GM12892 (cell line): ENCODE data around the gene WDR31.

Experiments
- DNase-seq: peaks from one replicate; pipeline ENCODE4 v3.0.0; 2011; ENCODE audit not compliant: insufficient read length
- FAIRE-seq: peaks from 2 replicates; lab custom pipeline; 2011; peaks lifted over from hg19 to GRCh38; lab: Jason Lieb, UNC
- POLR2A ChIP-seq: IDR thresholded peaks from 2 replicates; pipeline ENCODE4 v1.6.1; 2011; ENCODE audit warnings: low read depth, low read length, control low read depth
- POLR2AphosphoS5 ChIP-seq: IDR thresholded peaks from 2 replicates; pipeline ENCODE4 v1.6.1; 2011; ENCODE audit warnings: low read depth, low read length, control low read depth
- TAF1 ChIP-seq: IDR thresholded peaks from 2 replicates; pipeline ENCODE4 v1.6.1; 2011; ENCODE audit warnings: low read depth, mild to moderate bottlenecking, control low read depth, low read length, borderline replicate concordance

The WDR31 gene

DNA sequence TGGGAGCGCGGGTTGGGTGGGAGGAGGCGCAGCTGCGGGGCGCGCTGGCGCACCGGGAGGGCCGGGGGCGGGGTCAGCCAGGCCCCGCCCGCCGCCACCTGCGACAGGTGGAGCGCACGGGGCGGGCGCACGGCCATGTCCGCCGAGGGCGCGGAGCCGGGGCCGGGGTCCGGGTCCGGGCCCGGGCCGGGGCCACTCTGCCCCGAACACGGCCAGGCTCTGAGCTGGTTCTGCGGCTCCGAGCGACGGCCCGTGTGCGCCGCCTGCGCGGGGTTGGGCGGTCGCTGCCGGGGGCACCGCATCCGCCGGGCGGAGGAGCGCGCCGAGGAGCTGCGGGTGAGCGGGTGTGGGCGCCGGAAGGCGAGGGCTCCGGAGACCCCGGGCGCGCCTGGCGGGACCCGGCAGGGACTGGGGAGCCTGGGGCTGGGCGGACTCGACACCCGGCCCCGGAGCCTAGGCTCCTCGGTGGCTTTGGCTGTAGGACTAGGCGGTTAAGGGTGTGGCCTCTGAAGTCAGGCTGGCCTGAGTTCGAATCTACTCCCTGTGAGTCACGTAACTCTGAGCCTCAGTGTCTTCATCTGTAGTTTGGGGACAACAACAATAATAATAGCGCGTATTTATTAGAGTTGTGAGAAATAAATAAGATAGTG lies 9.5 kb upstream of the WDR31 start, which contains the start of gene BSPRY:
TSS of gene BSPRY (plus strand) at position 97 of the 650 bp plus-strand sequence. CDS start at position 136, 39 bp downstream.
- no peak for TF ChIP-seq POLR2A
- no peak for TF ChIP-seq POLR2AphosphoS5
- TF ChIP-seq TAF1, result no peak
- no peak for FAIRE-seq

DNA sequence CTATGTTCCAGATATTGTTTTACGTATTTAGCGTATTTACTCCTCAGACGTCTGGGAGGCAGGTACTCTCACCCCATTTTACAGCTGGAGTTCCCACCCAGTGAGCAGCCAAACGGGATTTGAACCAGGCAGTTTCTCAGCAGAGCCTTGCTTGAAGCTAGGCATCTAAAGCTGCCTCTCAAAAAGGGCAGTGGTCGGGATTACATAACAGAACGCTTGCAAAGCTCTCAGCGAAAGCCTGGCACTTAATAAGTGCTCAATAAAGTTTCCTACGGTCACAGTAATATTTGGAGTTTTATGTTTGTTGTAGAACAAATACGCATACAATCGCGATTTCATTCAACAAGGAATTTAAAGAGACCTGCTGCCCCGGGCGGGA lies 9.0 kb upstream of the WDR31 start:
- DNase-seq, result no peak
- TF ChIP-seq POLR2A, result no peak
- TF ChIP-seq POLR2AphosphoS5, result no peak
- no peak for TF ChIP-seq TAF1
- no peak for FAIRE-seq

More for the DNA sequence above, 9.5 kb upstream of the WDR31 start, which contains the start of gene BSPRY:
- DNase-seq, result peak; percentile 46

DNA sequence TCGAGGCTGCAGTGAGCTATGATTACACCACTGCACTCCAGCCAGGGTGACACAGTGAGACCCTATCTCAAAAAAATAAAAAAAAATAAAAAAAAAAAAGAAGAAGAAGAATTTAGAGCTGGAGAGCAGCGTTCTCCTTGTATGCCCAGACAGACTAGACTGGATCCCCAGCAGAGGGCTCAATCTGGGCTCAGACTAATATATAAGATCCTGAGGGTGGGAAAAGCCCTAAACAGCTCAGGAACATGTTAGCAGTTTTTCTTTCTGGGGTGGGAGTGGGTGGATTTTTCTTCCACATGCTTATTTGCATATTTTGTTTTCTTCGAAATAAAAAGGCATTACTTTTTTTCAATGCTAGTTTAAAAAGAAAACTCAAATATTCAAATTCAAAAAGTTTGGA lies 8.4 kb upstream of the WDR31 start:
- FAIRE-seq (no peak), DNase-seq (no peak)
- TF ChIP-seq TAF1 (no peak), POLR2A (no peak), POLR2AphosphoS5 (no peak)

DNA sequence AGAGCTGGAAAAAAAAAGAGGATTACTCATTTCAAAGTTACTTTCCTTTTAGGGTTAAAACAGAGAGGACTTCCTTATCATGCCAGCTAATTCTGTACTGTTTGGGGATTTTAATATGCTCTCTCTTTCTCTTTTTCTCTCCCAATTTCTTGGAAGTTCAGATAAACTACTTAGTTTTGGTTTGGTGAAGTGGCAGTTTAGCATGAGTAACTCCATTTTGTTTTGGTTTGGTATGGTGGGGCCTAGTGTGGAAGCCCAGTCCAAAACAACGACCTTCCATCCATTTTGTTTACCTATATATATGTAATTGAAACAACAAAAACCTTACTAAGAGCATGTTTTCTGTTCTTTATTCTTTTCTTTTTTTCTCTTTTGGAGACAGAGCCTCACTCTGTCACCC lies 5.6 kb upstream of the WDR31 start:
- TF ChIP-seq POLR2A (no peak), TAF1 (no peak), POLR2AphosphoS5 (no peak)
- DNase-seq (no peak), FAIRE-seq (no peak)

DNA sequence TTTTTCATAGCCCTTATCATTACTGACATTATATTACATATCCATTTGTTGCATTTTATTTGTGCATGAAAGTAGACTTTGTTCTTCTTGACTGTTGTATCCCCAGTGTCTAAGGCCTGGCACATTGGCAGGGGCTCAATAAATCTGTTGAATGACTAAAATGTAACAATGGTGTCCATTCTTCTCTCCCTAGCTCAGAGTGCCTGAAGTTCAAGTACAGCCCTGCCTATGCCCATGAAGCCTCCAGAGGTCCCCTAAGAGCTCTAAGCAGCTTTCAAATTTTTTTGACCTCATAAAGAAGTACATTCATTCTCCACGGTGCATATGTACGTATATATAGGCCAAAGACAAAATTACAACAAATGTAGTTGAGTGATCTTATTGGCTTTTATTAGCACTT lies 5.1 kb upstream of the WDR31 start:
- FAIRE-seq (no peak), DNase-seq (no peak)

DNA sequence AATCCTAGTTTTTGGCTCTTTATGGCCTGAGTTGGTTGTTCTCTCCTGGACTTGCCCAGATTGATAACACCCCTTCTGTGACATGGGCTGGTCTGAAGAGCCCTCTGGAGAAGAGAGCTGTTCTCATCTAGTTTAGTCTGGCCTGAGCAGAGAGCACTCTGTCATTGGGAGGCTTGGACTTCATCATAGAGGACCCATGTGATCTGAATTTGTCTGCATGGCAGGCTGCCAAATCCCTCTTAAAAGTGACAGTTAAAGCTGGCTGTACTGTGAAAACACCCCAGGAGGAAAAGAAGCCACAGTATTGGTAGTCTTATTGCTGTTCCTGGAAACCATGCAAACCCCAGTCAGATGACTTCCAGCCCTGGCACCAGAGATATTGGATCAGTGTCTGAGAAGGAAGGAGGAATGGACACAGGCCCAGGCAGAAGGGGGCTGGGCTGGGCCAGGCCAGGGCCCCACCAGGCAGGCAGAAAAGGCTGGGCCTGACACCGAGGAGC lies 3.7 kb upstream of the WDR31 start:
- no peak for DNase-seq
- FAIRE-seq, result no peak
- TF ChIP-seq POLR2A (no peak), TAF1 (no peak), POLR2AphosphoS5 (no peak)

More for the DNA sequence above, 5.1 kb upstream of the WDR31 start:
- no peak for TF ChIP-seq POLR2AphosphoS5
- TF ChIP-seq POLR2A, result no peak
- TF ChIP-seq TAF1, result no peak

DNA sequence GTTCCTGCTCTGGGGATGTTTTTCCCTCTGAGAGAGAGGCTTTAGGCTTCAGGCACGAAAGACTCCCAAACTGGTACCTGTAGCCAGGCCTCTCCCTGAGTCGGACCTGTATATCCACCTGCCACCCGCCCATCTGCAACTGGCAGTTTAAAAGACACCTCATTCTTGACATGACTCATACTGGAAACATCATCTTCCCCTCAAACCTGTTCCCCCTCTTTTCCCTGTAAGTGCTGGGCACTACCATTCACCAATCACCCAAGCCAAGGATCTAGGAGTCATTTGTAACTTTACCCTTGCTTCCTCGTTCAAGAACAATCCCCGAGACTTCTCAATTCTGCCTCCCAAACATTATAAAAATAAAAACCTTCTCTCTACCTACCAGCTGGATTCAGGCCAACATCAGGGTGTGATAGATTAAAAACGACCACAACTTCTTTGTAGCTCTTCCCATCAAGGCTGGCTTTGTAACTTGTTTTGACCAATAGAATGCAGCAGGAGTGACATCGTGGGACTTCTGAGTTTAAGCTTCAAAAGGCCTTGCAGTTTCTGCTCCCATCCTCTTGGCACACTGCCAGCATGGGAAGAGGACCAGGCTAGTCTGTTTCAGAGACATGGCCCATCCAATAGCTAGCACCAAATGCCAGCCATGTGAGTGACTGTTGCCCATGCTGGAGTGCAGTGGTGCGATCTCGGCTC lies 1.8 kb upstream of the WDR31 start:
- no peak for DNase-seq
- no peak for FAIRE-seq
- TF ChIP-seq POLR2A (no peak), POLR2AphosphoS5 (no peak), TAF1 (no peak)

DNA sequence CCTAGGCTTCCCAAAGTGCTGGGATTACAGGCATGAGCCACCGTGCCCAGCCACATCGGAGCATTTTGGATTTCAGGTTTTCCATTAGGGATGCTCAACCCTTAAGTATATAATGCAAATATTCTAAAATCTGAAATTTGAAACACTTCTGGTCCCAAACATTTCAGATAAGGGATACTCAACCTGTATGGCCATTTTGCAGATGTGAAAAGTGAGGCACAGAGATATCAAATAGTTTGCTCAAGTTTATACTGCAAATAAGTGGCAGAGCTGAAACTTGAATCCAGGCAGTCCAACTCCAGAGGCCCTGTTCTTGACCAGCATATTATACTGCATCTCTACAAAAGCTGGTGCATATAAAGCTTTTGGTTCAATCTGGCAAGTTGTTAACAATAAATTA lies 2.4 kb downstream of the WDR31 start:
- TF ChIP-seq TAF1, result no peak
- TF ChIP-seq POLR2A, result no peak
- TF ChIP-seq POLR2AphosphoS5, result no peak
- no peak for DNase-seq
- no peak for FAIRE-seq

DNA sequence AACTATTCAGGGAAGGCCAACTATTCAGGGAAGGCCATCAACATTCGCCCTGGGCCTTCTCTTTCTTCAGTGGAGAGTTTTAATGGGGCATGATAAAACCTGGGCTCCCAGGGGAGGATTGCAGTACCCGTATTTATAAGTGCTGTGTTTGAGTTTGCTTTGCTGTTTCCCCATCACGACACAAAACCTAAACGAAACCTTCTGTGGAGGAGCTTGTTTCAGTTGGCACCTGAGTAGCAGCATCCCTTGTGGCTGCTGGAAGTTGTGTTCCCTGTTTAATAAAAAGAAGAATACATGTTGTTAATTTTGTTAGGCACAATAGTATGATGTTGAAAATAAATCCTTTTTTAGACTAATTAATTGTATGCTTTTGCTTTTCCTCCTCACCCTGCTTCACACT lies 8.3 kb downstream of the WDR31 start:
- DNase-seq (no peak), FAIRE-seq (no peak)
- TF ChIP-seq POLR2AphosphoS5, result no peak
- TF ChIP-seq TAF1, result no peak
- no peak for TF ChIP-seq POLR2A

DNA sequence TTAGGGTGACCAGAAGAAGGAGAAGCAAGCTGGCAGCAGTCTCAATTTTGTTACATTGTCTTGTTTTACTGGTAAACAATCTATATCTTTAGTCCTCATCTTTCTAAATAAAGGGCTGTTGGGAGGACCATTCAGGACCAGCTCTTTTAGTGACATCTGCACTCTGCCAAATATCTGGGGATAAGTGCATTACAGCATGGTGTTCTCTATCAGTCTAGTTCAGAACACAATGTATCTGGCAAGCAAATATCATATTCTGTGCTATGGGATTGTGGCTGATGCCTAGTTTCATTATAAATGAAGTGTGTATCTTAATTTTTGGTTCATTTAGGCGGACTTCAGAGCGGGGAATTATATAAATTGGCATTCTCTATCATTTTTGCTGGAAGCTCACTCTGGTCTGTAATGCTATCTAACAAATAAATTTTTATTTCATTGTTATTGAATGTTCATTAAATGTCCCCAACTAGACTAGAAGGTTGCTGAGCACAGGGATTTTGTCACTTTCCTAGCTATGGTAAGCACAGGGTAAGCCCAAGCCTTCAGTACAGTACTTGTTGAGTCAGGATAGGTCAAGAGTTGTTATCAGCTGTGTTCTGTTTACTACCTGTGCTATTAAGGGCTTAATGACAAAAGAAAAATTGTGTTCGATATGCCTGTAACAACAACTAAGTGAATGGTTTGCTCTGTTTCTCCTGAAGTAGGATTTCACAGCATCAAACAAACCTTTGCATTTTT lies 11.9 kb downstream of the WDR31 start:
- DNase-seq (no peak), FAIRE-seq (no peak)
- TF ChIP-seq TAF1 (no peak), POLR2AphosphoS5 (no peak), POLR2A (no peak)

DNA sequence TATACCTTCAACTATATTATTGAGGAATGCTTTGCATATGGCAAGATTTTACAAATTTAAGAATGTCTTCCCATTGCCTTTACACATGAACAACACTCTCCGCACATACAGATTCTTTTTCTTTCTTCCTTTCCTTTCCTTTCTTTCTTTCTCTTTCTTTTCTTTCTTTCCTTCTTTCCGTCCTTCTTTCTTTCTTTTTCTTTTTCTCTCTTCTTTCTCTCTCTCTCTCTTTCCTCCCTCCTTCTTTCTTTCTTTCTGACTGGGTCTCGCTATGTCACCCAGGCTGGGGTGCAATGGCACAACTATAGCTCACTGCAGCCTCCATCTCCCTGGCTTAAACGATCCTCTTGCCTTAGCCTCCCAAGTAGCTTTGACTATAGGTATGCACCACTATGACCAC lies 13.8 kb downstream of the WDR31 start:
- FAIRE-seq (no peak), DNase-seq (no peak)
- no peak for TF ChIP-seq TAF1
